K562 (cell line): ENCODE data around the gene GRAMD2A. TPM values are rescaled to one million over a fixed set of nuclear protein-coding genes. Genes with fewer than 3 reads are reported as not detected.
A peak's percentile ranks its signal among the peaks of the same experiment; 100 is the strongest.

Experiments used
- ATAC-seq: fragments of 200-7000 bp; cut with Tn5 transposase; 3 replicates; pipeline ENCODE4 v1.9.1; 2020; ENCODE audit warnings: moderate library complexity
- BruUV-seq: library from RNA; stranded (reverse); fragments of 400-500 nt; replicated peaks from 2 replicates; lab custom pipeline; 2021; lab: Mats Ljungman, UMichigan
- CTCF ChIA-PET: fragments of 300-600 bp; formaldehyde crosslinking; extraction: SDS; loops from one replicate; lab custom pipeline; 2021; ENCODE audit warnings: low intra/inter-chr PET ratio; lab: Yijun Ruan, JAX
- POLR2A ChIA-PET: fragments of 300-600, 350-650 bp; sonication (Branson Sonifier 250); formaldehyde crosslinking; extraction: SDS; loops from one replicate; lab custom pipeline; 2021; ENCODE audit warnings: antibody characterized with exemption, inconsistent platforms; lab: Yijun Ruan, JAX
- DNase-seq, 4 experiments: peaks; one replicate each; pipeline versions ENCODE4 v3.0.0 to v3.0.0-alpha.2; 2011 to 2018; ENCODE audit warnings: low spot score in 3 of 4, mixed read lengths in 3 of 4; ENCODE audit errors: extremely low read depth in 1 of 4
- FAIRE-seq: peaks from 2 replicates; lab custom pipeline; 2011; peaks lifted over from hg19 to GRCh38; lab: Jason Lieb, UNC
- H2AFZ ChIP-seq: 2 replicates; pipeline ENCODE4 v1.6.0; 2011; ENCODE audit warnings: low read depth, low read length, control low read depth, inconsistent platforms
- H3K27ac ChIP-seq: fragments of 200-600 bp; 3 replicates; pipeline ENCODE4 v1.8.0; 2011; ENCODE audit warnings: low read depth, mild to moderate bottlenecking, control low read depth, inconsistent platforms, low read length, moderate library complexity, mixed read lengths; ENCODE audit errors: extremely low read depth
- H3K27me3 ChIP-seq, 2 experiments: fragments of 300-600 bp in 1 of 2; 2 replicates in 1 of 2; 3 replicates in 1 of 2; pipeline versions ENCODE4 v1.6.0 to v1.8.0; 2011; ENCODE audit warnings: inconsistent platforms in 2 of 2, low read length in 2 of 2, mild to moderate bottlenecking in 1 of 2, mixed read lengths in 1 of 2, moderate library complexity in 1 of 2; ENCODE audit not compliant: control insufficient read depth in 2 of 2, insufficient read depth in 2 of 2
- H3K36me3 ChIP-seq: fragments of 300-600 bp; 3 replicates; pipeline ENCODE4 v1.8.0; 2011; ENCODE audit warnings: mild to moderate bottlenecking, low read length, inconsistent platforms; ENCODE audit not compliant: control insufficient read depth, insufficient read depth
- H3K4me1 ChIP-seq, 2 experiments: fragments of 200-600 bp in 1 of 2; replicated peaks in 1 of 2; 2 replicates in 1 of 2; 3 replicates in 1 of 2; pipeline versions ENCODE4 v1.5.1 to v1.8.0; 2011; ENCODE audit warnings: inconsistent platforms in 2 of 2, low read length in 2 of 2, mild to moderate bottlenecking in 1 of 2, mixed read lengths in 1 of 2, moderate library complexity in 1 of 2; ENCODE audit not compliant: control insufficient read depth in 2 of 2, insufficient read depth in 2 of 2
- H3K4me2 ChIP-seq: 2 replicates; pipeline ENCODE4 v1.6.1; 2011; ENCODE audit warnings: low read length, control low read depth, inconsistent platforms, mixed read lengths; ENCODE audit not compliant: insufficient read depth
- H3K4me3 ChIP-seq: fragments of 200-600 bp; sonication (generic), shearing (Covaris generic); 2 replicates; pipeline ENCODE4 v1.5.1; 2016; ENCODE audit warnings: control low read depth, inconsistent platforms
- H3K79me2 ChIP-seq: fragments of 200-600 bp; 3 replicates; pipeline ENCODE4 v1.8.0; 2011; ENCODE audit warnings: low read length, inconsistent platforms; ENCODE audit not compliant: control insufficient read depth, insufficient read depth
- H3K9ac ChIP-seq, 2 experiments: 2 replicates each; pipeline versions ENCODE4 v1.6.0 to v1.6.1; 2011; ENCODE audit warnings: low read depth in 2 of 2, low read length in 2 of 2, control low read depth in 1 of 2, inconsistent platforms in 1 of 2, mild to moderate bottlenecking in 1 of 2, mixed read lengths in 1 of 2; ENCODE audit not compliant: insufficient read depth in 1 of 2
- H3K9me1 ChIP-seq: one replicate; pipeline ENCODE4 v1.6.0; 2011; ENCODE audit warnings: inconsistent platforms, mild to moderate bottlenecking, low read length, moderate library complexity; ENCODE audit not compliant: control insufficient read depth, insufficient read depth
- H3K9me3 ChIP-seq: replicated peaks from 2 replicates; pipeline ENCODE4 v1.5.1; 2011; ENCODE audit warnings: low read depth, low read length, inconsistent platforms; ENCODE audit not compliant: control insufficient read depth, insufficient read depth
- H4K20me1 ChIP-seq: replicated peaks from 2 replicates; pipeline ENCODE4 v1.6.1; 2011; ENCODE audit warnings: low read length, inconsistent platforms, mixed read lengths; ENCODE audit not compliant: control insufficient read depth, insufficient read depth
- CBX3 ChIP-seq, 2 experiments: IDR thresholded peaks; 1 replicate in 1 of 2; 2 replicates in 1 of 2; pipeline ENCODE4 v1.6.1; 2012; ENCODE audit warnings: inconsistent platforms in 2 of 2, low read length in 2 of 2, borderline replicate concordance in 1 of 2, control low read depth in 1 of 2
- CBX5 ChIP-seq: IDR thresholded peaks from 2 replicates; pipeline ENCODE4 v1.6.1; 2014; ENCODE audit warnings: low read depth, borderline replicate concordance
- ELF4 ChIP-seq: fragments of 450-650 bp; formaldehyde crosslinking; IDR thresholded peaks from 2 replicates; pipeline ENCODE4 v1.4.0; 2022; ENCODE audit warnings: missing genetic modification characterization
- RAD51 ChIP-seq: fragments of 450-650 bp; IDR thresholded peaks from 2 replicates; pipeline ENCODE4 v1.7.1; 2016; ENCODE audit warnings: low read depth, mild to moderate bottlenecking, borderline replicate concordance
- RB1 ChIP-seq: fragments of 450-650 bp; IDR thresholded peaks from 2 replicates; pipeline ENCODE4 v1.6.1; 2017; ENCODE audit warnings: low read depth, mild to moderate bottlenecking
- RFX5 ChIP-seq: IDR thresholded peaks from 2 replicates; pipeline ENCODE4 v1.6.1; 2011; ENCODE audit warnings: low read depth, mild to moderate bottlenecking, improper control_type of control experiment, low read length
- SMAD1 ChIP-seq: fragments of 150-350 bp; IDR thresholded peaks from 2 replicates; pipeline ENCODE4 v1.6.1; 2014; ENCODE audit warnings: low read length, low read depth; ENCODE audit not compliant: partially characterized antibody
- SRSF7 ChIP-seq: fragments of 200-400 bp; formaldehyde crosslinking; optimal IDR thresholded peaks from 2 replicates; pipeline ENCODE3; 2017; ENCODE audit warnings: mild to moderate bottlenecking, low read depth, low read length
- ZBTB7A ChIP-seq: IDR thresholded peaks from 2 replicates; pipeline ENCODE4 v1.6.1; 2011; ENCODE audit warnings: low read depth, mild to moderate bottlenecking, low read length, moderate library complexity, borderline replicate concordance; ENCODE audit not compliant: control insufficient read depth
- WGBS: fragments of 100-300 bp; shearing (Covaris generic); methylation state at CpG from one replicate; pipeline ENCODE4 v1.1.6; 2016; ENCODE audit warnings: low coverage, mixed read lengths; ENCODE audit not compliant: insufficient coverage; ENCODE audit errors: missing lambda C conversion rate; 5-methylcytosine and 5-hydroxymethylcytosine counted together
- in situ Hi-C: fragments of 300-500 bp; cut with MboI; formaldehyde crosslinking; loops from 4 replicates; pipeline ENCODE4 v1.15.0; 2018; ENCODE audit warnings: inconsistent platforms, mixed read lengths
- intact Hi-C: fragments of 100-400 bp; cut with micrococcal nuclease; formaldehyde crosslinking; loops from 2 replicates; pipeline ENCODE4 v1.14.2; 2022
- polyA plus RNA-seq, 8 experiments: library from polyadenylated mRNA; depleted of rRNA in 4 of 8; stranded (reverse) in 5 of 8; unstranded in 3 of 8; fragments of >200 nt; fragmentation: Nextera tagmentation in 2 of 8; fragmentation: Illumina TruSeq in 1 of 8; extraction: Ambion mirVana in 2 of 8; extraction: Trizol in 1 of 8; gene quantifications; 2 replicates each; pipeline versions ENCODE4 v1.2.1 to v1.2.3, GENCODE V29; 2011 to 2014; ENCODE audit warnings: inconsistent platforms in 1 of 8, missing spikeins in 1 of 8
- total RNA-seq, 7 experiments: library from RNA; depleted of rRNA in 6 of 7; stranded (reverse); fragments of >200 nt in 6 of 7; fragmentation: Illumina TruSeq in 2 of 7; extraction: Trizol in 2 of 7; gene quantifications; 2 replicates each; pipeline versions ENCODE4 v1.2.1 to v1.2.3, GENCODE V29; 2011 to 2021; ENCODE audit warnings: low replicate concordance in 1 of 7
- TF ChIP-seq, protein P1 (sequence below), 3 experiments: IDR thresholded peaks in 2 of 3; conservative IDR thresholded peaks in 1 of 3; 2 replicates each; pipeline ENCODE4 v1.5.1; 2011 to 2012; ENCODE audit warnings: low read length in 3 of 3, mild to moderate bottlenecking in 3 of 3, control low read depth in 2 of 3, improper control_type of control experiment in 1 of 3, inconsistent platforms in 1 of 3, low read depth in 1 of 3, mixed read lengths in 1 of 3, moderate library complexity in 1 of 3; ENCODE audit not compliant: insufficient read depth in 2 of 3
- TF ChIP-seq, protein P2 (sequence below): fragments of 450-650 bp; IDR thresholded peaks from 2 replicates; pipeline ENCODE4 v1.7.1; 2018; ENCODE audit warnings: mild to moderate bottlenecking, low read depth; ENCODE audit not compliant: partially characterized antibody
- TF ChIP-seq, protein P3 (sequence below): fragments of 450-650 bp; formaldehyde crosslinking; IDR thresholded peaks from 2 replicates; pipeline ENCODE4 v1.4.0; 2020; ENCODE audit warnings: mild to moderate bottlenecking, mixed read lengths
- TF ChIP-seq, protein P4 (sequence below): sonication (generic); formaldehyde crosslinking; IDR thresholded peaks from 2 replicates; pipeline ENCODE4 v1.8.1; 2023; ENCODE audit warnings: mild to moderate bottlenecking, missing genetic modification reagents, moderate library complexity

The GRAMD2A gene
- total and polyA plus RNA-seq, 9 of the 15 experiments (the other 6 are each of a cell fraction or from before 2014, with no cell fraction given), result 0.08 to 0.22 TPM; not detected in 7

DNA sequence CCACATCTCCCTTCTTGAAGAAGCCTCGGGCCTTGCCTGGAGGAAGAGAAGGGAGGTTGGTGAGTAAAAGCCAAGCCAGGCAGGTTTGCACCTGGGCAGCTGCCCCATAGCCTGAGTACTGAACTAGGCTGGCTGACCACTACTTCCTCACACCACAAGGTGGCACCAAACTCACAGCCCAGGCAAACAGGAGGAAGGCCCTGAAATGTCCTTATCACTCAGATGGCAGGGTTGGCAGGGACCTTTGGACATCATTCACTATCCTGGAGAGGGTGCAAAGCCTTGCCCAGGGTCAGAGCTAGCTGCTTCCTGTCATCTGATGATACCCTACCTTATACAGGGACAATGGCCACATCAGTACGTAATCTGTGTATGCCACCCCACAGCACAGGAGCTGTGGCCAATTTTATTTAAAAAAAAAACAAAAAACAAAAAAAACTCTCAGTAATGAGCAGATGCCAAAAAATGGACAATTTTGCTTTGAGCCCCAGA, 2.2 kb upstream of the GRAMD2A start (continued):
- TF ChIP-seq, protein P1, sequence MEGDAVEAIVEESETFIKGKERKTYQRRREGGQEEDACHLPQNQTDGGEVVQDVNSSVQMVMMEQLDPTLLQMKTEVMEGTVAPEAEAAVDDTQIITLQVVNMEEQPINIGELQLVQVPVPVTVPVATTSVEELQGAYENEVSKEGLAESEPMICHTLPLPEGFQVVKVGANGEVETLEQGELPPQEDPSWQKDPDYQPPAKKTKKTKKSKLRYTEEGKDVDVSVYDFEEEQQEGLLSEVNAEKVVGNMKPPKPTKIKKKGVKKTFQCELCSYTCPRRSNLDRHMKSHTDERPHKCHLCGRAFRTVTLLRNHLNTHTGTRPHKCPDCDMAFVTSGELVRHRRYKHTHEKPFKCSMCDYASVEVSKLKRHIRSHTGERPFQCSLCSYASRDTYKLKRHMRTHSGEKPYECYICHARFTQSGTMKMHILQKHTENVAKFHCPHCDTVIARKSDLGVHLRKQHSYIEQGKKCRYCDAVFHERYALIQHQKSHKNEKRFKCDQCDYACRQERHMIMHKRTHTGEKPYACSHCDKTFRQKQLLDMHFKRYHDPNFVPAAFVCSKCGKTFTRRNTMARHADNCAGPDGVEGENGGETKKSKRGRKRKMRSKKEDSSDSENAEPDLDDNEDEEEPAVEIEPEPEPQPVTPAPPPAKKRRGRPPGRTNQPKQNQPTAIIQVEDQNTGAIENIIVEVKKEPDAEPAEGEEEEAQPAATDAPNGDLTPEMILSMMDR (IDR thresholded peaks at IDR 0.05 in 2 of 3, conservative IDR thresholded peaks at IDR 0.05 in 1 of 3; ENCODE audit: insufficient read depth in 2 of 3, low read depth in 1 of 3, low read length in 3 of 3), result peak; percentile 84 to 86 (median 85)
- TF ChIP-seq CBX3 (IDR thresholded peaks at IDR 0.05; ENCODE audit: borderline replicate concordance in 1 of 2, low read length in 2 of 2) (no peak), ELF4 (CRISPR knock-in tag) (no peak)

DNA sequence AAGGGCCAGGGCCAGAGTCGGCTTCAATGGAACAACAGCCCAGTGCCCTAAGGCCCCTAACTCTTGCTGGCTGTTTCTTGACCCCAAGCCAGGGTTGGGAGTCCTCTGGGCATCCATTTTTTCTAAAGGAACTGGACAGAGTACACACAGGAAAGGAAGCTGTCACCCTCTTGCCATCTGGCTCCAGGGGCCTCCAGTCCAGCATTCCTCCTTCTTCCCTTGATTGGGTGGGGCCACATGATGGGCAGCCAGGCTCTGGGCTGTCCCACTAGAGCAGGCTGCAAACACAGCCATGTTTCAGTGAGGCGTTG, 1.6 kb upstream of the GRAMD2A start:
- Histone ChIP-seq H3K36me3 (peaks cover 63% of the 10 kb centered on the region), H3K4me3 (no peak overlapping the region), H3K27me3 (no peaks in the 10 kb centered on the region), H3K79me2 (no peaks in the 10 kb centered on the region), H3K4me2 (no peak overlapping the region), H3K9ac (no peak overlapping the region), H3K4me1 (peaks cover 5 to 13% of the 10 kb centered on the region in 2 experiments; a peak in 4 of 5 replicates), H2AFZ (no peak overlapping the region), H4K20me1 (peaks cover 20% of the 10 kb centered on the region), H3K9me3 (no peaks in the 10 kb centered on the region), H3K9me1 (no peaks in the 10 kb centered on the region), H3K27ac (no peak overlapping the region)
- POLR2A ChIA-PET, result interaction anchor here (0.9 to 1.1 kb wide), 2 partner anchors 11 to 86 kb away, joined by 3 to 5 read pairs; no protein-coding TSS in a partner anchor
- CTCF ChIA-PET, result no interaction called here
- intact Hi-C loops (loop anchor here (1.0 kb wide), 1 partner anchor 87 kb away; no protein-coding TSS in a partner anchor), in situ Hi-C loops (no loop called here)
- FAIRE-seq (no peak), ATAC-seq (no peak), DNase-seq (no peak)
- TSS peak; percentile 95 for BruUV-seq
- 100% methylated on average over 2 of the region's 2 CpGs for WGBS
- TF ChIP-seq CBX5, result no peak
- no peak for TF ChIP-seq SMAD1
- TF ChIP-seq RFX5, result no peak
- TF ChIP-seq RB1, result no peak
- TF ChIP-seq, protein P2, sequence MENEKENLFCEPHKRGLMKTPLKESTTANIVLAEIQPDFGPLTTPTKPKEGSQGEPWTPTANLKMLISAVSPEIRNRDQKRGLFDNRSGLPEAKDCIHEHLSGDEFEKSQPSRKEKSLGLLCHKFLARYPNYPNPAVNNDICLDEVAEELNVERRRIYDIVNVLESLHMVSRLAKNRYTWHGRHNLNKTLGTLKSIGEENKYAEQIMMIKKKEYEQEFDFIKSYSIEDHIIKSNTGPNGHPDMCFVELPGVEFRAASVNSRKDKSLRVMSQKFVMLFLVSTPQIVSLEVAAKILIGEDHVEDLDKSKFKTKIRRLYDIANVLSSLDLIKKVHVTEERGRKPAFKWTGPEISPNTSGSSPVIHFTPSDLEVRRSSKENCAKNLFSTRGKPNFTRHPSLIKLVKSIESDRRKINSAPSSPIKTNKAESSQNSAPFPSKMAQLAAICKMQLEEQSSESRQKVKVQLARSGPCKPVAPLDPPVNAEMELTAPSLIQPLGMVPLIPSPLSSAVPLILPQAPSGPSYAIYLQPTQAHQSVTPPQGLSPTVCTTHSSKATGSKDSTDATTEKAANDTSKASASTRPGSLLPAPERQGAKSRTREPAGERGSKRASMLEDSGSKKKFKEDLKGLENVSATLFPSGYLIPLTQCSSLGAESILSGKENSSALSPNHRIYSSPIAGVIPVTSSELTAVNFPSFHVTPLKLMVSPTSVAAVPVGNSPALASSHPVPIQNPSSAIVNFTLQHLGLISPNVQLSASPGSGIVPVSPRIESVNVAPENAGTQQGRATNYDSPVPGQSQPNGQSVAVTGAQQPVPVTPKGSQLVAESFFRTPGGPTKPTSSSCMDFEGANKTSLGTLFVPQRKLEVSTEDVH, result no peak
- no peak for TF ChIP-seq ZBTB7A
- TF ChIP-seq SRSF7, result no peak
- TF ChIP-seq, protein P3, sequence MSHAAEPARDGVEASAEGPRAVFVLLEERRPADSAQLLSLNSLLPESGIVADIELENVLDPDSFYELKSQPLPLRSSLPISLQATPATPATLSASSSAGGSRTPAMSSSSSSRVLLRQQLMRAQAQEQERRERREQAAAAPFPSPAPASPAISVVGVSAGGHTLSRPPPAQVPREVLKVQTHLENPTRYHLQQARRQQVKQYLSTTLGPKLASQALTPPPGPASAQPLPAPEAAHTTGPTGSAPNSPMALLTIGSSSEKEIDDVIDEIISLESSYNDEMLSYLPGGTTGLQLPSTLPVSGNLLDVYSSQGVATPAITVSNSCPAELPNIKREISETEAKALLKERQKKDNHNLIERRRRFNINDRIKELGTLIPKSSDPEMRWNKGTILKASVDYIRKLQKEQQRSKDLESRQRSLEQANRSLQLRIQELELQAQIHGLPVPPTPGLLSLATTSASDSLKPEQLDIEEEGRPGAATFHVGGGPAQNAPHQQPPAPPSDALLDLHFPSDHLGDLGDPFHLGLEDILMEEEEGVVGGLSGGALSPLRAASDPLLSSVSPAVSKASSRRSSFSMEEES (CRISPR knock-in tag), result no peak
- no peak for TF ChIP-seq RAD51
- TF ChIP-seq, protein P4, sequence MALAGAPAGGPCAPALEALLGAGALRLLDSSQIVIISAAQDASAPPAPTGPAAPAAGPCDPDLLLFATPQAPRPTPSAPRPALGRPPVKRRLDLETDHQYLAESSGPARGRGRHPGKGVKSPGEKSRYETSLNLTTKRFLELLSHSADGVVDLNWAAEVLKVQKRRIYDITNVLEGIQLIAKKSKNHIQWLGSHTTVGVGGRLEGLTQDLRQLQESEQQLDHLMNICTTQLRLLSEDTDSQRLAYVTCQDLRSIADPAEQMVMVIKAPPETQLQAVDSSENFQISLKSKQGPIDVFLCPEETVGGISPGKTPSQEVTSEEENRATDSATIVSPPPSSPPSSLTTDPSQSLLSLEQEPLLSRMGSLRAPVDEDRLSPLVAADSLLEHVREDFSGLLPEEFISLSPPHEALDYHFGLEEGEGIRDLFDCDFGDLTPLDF (CRISPR knock-in tag), result no peak
